Nephron (organoid): ENCODE measurements around the gene NQO2.
A peak's percentile ranks its signal among the peaks of the same experiment; 100 is the strongest.
"Not testable (repeated sequence)": the region's sequence is repeated elsewhere in the genome, so short reads cannot be mapped to it uniquely, and the experiment has no call there.

Experiments used
- H3K27ac Mint-ChIP-seq, 3 experiments: 2 replicates each; pipeline ENCODE4 v1.8.0; 2020; ENCODE audit warnings: mixed read lengths in 3 of 3, mild to moderate bottlenecking in 2 of 3, moderate library complexity in 1 of 3
- H3K27me3 Mint-ChIP-seq: 2 replicates; pipeline ENCODE4 v1.8.0; 2021; ENCODE audit warnings: low read depth, mild to moderate bottlenecking, moderate library complexity, mixed read lengths
- H3K36me3 Mint-ChIP-seq: 2 replicates; pipeline ENCODE4 v1.8.0; 2020; ENCODE audit warnings: low read depth, mixed read lengths
- H3K4me1 Mint-ChIP-seq: 2 replicates; pipeline ENCODE4 v1.8.0; 2020; ENCODE audit warnings: mixed read lengths
- H3K4me3 Mint-ChIP-seq, 3 experiments: 2 replicates each; pipeline ENCODE4 v1.8.0; 2020; ENCODE audit warnings: mild to moderate bottlenecking in 3 of 3, mixed read lengths in 3 of 3, moderate library complexity in 2 of 3
- H3K9me3 Mint-ChIP-seq: 2 replicates; pipeline ENCODE4 v1.8.0; 2020; ENCODE audit warnings: mixed read lengths
- CTCF ChIP-seq, 3 experiments: fragments of 200-600 bp; sonication (generic); IDR thresholded peaks; one replicate each; pipeline ENCODE4 v1.5.0; 2021; ENCODE audit warnings: antibody characterized with exemption in 3 of 3; ENCODE audit not compliant: unreplicated experiment in 3 of 3

NQO2 gene

GRCh38 chr6:3005077-3005476 lies 5.4 kb downstream of the NQO2 start:
- Mint-ChIP-seq H3K36me3 (peaks cover 59% of the 10 kb centered on the region), H3K9me3 (peaks cover 9% of the 10 kb centered on the region), H3K27ac (no peak overlapping the region), H3K4me1 (no peaks in the 10 kb centered on the region), H3K4me3 (no peak overlapping the region), H3K27me3 (peaks cover 4% of the 10 kb centered on the region)
- no peak for TF ChIP-seq CTCF (IDR thresholded peaks at IDR 0.05; ENCODE audit: unreplicated experiment in 3 of 3)

DNA sequence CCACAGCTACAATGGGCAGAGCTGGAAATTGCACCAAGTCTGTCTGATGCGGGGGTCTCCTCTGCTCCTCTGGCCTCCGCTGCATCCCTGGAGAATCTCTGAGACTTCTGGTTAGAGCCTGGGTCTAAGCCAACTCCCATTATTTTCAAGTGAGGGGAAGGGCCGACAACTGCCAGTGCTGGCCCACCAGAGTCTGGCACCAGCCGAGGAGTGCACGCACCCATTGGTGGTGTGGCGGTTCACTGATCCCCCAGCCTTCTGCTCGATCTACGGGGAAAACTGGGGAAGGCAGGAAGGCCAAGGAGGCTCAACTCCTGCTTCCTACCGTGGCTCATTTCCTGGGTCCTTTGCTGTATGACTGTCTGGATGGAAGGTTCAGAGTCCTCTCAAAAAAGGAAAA lies 6.2 kb downstream of the NQO2 start:
- Mint-ChIP-seq H3K27me3 (peaks cover 2% of the 10 kb centered on the region), H3K9me3 (peaks cover 16% of the 10 kb centered on the region), H3K4me3 (no peak overlapping the region), H3K4me1 (no peaks in the 10 kb centered on the region), H3K27ac (no peak overlapping the region), H3K36me3 (peaks cover 67% of the 10 kb centered on the region)
- no peak for TF ChIP-seq CTCF (IDR thresholded peaks at IDR 0.05; ENCODE audit: unreplicated experiment in 3 of 3)

GRCh38 chr6:3006476-3006875 lies 6.8 kb downstream of the NQO2 start:
- Mint-ChIP-seq H3K9me3 (peaks cover 23% of the 10 kb centered on the region), H3K27ac (no peak overlapping the region), H3K27me3 (no peaks in the 10 kb centered on the region), H3K36me3 (peaks cover 73% of the 10 kb centered on the region), H3K4me1 (no peaks in the 10 kb centered on the region), H3K4me3 (no peak overlapping the region)
- TF ChIP-seq CTCF (IDR thresholded peaks at IDR 0.05; ENCODE audit: unreplicated experiment in 3 of 3) = no peak

DNA sequence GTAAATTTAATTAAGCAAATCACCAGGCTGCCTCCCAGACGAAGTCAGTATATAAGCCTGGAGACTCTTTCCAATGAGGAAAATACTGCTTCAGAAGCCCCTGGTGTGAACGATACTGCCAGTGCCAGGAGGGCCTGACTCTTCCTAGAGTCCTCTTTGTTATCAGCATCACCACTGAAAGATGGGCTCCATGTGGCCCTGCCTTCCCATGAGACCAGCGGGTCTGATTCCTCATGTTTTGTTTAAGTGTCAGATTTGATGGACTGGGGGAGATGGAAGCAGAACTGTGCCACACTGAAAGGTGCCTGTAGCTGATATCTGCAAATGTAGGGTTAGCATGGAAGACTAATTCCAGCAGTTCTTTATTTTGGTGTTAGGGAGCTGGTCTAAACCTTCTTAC lies 7.9 kb downstream of the NQO2 start:
- H3K27me3 Mint-ChIP-seq = no peaks in the 10 kb centered on the region

DNA sequence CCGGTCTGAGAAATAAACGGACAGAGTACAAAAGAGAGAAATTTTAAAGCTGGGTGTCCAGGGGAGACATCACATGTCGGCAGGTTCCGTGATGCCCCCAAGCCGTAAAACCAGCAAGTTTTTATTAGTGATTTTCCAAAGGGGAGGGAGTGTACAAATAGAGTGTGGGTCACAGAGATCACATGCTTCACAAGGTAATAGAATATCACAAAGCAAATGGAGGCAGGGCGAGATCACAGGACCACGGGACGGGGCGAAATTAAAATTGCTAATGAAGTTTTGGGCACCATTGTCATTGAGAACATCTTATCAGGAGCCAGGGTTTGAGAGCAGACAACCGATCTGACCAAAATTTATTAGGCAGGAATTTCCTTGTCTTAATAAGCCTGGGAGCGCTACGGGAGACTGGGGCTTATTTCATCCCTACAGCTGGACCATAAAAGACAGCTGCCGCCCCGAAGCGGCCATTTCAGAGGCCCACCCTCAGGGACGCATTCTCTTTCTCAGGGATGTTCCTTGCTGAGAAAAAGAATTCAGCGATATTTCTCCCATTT lies 9.1 kb downstream of the NQO2 start:
- Mint-ChIP-seq H3K4me3 (peak overlapping the region in 1 of 3 experiments; percentile 26), H3K9me3 (peaks cover 37% of the 10 kb centered on the region), H3K36me3 (peaks cover 86% of the 10 kb centered on the region)
- not testable (repeated sequence) for H3K27me3 Mint-ChIP-seq, H3K4me1 Mint-ChIP-seq, H3K27ac Mint-ChIP-seq

More for the DNA sequence above, 7.9 kb downstream of the NQO2 start:
- TF ChIP-seq CTCF (IDR thresholded peaks at IDR 0.05; ENCODE audit: unreplicated experiment in 3 of 3) = no peak
- no peak overlapping the region for H3K4me3 Mint-ChIP-seq
- peaks cover 32% of the 10 kb centered on the region for H3K9me3 Mint-ChIP-seq
- H3K36me3 Mint-ChIP-seq = peaks cover 80% of the 10 kb centered on the region
- H3K4me1 Mint-ChIP-seq = no peaks in the 10 kb centered on the region
- H3K27ac Mint-ChIP-seq = no peak overlapping the region

DNA sequence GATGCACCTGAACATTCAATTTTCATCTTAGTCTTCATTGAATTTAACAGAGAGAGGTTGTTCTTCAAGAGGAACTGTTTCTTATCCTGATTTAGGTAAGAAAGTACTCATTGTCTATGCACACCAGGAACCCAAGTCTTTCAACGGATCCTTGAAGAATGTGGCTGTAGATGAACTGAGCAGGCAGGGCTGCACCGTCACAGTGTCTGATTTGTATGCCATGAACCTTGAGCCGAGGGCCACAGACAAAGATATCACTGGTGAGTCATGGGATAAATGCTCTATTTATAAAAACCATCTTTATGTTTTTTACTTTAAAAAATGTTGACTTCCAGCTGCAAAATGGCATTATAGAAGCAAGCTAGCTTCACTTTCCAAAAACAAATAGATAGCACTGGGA lies 10.2 kb downstream of the NQO2 start:
- H3K27ac Mint-ChIP-seq = no peak overlapping the region
- no peaks in the 10 kb centered on the region for H3K27me3 Mint-ChIP-seq
- no peaks in the 10 kb centered on the region for H3K4me1 Mint-ChIP-seq
- peaks cover 37% of the 10 kb centered on the region for H3K9me3 Mint-ChIP-seq
- TF ChIP-seq CTCF (IDR thresholded peaks at IDR 0.05; ENCODE audit: unreplicated experiment in 3 of 3) = no peak
- H3K4me3 Mint-ChIP-seq = no peak overlapping the region
- H3K36me3 Mint-ChIP-seq = peaks cover 93% of the 10 kb centered on the region
